ENCODE measurements around the gene ANKRD44.

DNA sequence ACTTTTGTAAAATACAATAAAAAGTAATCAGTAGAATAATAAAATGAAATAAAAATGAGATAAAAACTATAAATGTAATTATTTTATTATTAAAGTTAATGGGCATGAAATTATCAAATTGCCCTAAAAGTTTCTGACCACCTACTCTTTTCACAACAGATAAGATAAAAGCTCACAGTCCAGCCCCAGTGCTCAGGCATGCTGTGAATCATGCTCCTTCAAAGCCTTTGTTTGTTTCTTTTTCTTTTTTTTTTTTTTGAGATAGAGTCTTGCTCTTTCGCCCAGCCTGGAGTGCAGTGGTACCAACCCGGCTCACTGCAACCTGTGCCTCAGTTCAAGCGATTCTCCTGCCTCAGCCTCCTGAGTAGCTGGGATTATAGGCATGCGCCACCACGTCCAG is 181.7 kb downstream of the ANKRD44 start:
- TF ChIP-seq, protein P1, sequence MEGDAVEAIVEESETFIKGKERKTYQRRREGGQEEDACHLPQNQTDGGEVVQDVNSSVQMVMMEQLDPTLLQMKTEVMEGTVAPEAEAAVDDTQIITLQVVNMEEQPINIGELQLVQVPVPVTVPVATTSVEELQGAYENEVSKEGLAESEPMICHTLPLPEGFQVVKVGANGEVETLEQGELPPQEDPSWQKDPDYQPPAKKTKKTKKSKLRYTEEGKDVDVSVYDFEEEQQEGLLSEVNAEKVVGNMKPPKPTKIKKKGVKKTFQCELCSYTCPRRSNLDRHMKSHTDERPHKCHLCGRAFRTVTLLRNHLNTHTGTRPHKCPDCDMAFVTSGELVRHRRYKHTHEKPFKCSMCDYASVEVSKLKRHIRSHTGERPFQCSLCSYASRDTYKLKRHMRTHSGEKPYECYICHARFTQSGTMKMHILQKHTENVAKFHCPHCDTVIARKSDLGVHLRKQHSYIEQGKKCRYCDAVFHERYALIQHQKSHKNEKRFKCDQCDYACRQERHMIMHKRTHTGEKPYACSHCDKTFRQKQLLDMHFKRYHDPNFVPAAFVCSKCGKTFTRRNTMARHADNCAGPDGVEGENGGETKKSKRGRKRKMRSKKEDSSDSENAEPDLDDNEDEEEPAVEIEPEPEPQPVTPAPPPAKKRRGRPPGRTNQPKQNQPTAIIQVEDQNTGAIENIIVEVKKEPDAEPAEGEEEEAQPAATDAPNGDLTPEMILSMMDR (conservative IDR thresholded peaks at IDR 0.05; ENCODE audit: low read length) = no peak
- no peak for TF ChIP-seq EZH2phosphoT487 (IDR thresholded peaks at IDR 0.05; ENCODE audit: borderline replicate concordance)
